K562 (cell line): Measurements from ENCODE around the gene KRIT1. TPM values are rescaled to one million over a fixed set of nuclear protein-coding genes. Genes with fewer than 3 reads are reported as not detected.

Experiments used
- ARID3B ChIP-seq: fragments of 250-450 bp; sonication (Bioruptor Pico); IDR thresholded peaks from 2 replicates; pipeline ENCODE4 v1.4.0; 2020; ENCODE audit warnings: borderline replicate concordance
- CTBP1 ChIP-seq: fragments of 450-650 bp; IDR thresholded peaks from 2 replicates; pipeline ENCODE4 v1.6.1; 2016; ENCODE audit warnings: borderline replicate concordance
- LARP7 ChIP-seq: fragments of 450-650 bp; IDR thresholded peaks from 2 replicates; pipeline ENCODE4 v1.6.1; 2016
- MECOM ChIP-seq: fragments of 250-450 bp; sonication (Bioruptor Pico); IDR thresholded peaks from 2 replicates; pipeline ENCODE4 v1.8.0; 2022; ENCODE audit warnings: inconsistent platforms
- NCOA1 ChIP-seq: fragments of 450-650 bp; IDR thresholded peaks from 2 replicates; pipeline ENCODE4 v1.6.1; 2016; ENCODE audit warnings: low read depth
- SETDB1 ChIP-seq: IDR thresholded peaks from one replicate; pipeline ENCODE4 v1.6.1; 2012; ENCODE audit warnings: low read length, control low read depth, inconsistent platforms
- STAT5A ChIP-seq: IDR thresholded peaks from 2 replicates; pipeline ENCODE4 v1.6.1; 2012; ENCODE audit warnings: low read length, inconsistent platforms, borderline replicate concordance
- TEAD4 ChIP-seq, 2 experiments: sonication (generic) in 1 of 2; formaldehyde crosslinking in 1 of 2; IDR thresholded peaks; 2 replicates each; pipeline versions ENCODE4 v1.6.1 to v1.8.0; 2012 to 2022; ENCODE audit warnings: borderline replicate concordance in 1 of 2, inconsistent platforms in 1 of 2, low read length in 1 of 2, mild to moderate bottlenecking in 1 of 2, missing genetic modification reagents in 1 of 2
- ZEB2 ChIP-seq: fragments of 450-650 bp; IDR thresholded peaks from 2 replicates; pipeline ENCODE4 v1.6.1; 2016
- ZNF282 ChIP-seq: sonication (generic); formaldehyde crosslinking; IDR thresholded peaks from 2 replicates; pipeline ENCODE4 v1.8.1; 2023; ENCODE audit warnings: missing genetic modification reagents
- ZNF644 ChIP-seq: fragments of 200-800 bp; sonication (Bioruptor generic); IDR thresholded peaks from 2 replicates; pipeline ENCODE4 v1.6.1; 2016; ENCODE audit warnings: low read depth, missing genetic modification characterization, missing compliant biosample characterization
- ZNF766 ChIP-seq: fragments of 200-800 bp; sonication (Bioruptor generic); conservative IDR thresholded peaks from 2 replicates; pipeline ENCODE4 v1.6.1; 2016; ENCODE audit warnings: missing genetic modification characterization, missing compliant biosample characterization
- polyA plus RNA-seq, 8 experiments: library from polyadenylated mRNA; depleted of rRNA in 4 of 8; stranded (reverse) in 5 of 8; unstranded in 3 of 8; fragments of >200 nt; fragmentation: Nextera tagmentation in 2 of 8; fragmentation: Illumina TruSeq in 1 of 8; extraction: Ambion mirVana in 2 of 8; extraction: Trizol in 1 of 8; gene quantifications; 2 replicates each; pipeline versions ENCODE4 v1.2.1 to v1.2.3, GENCODE V29; 2011 to 2014; ENCODE audit warnings: inconsistent platforms in 1 of 8, missing spikeins in 1 of 8
- total RNA-seq, 7 experiments: library from RNA; depleted of rRNA in 6 of 7; stranded (reverse); fragments of >200 nt in 6 of 7; fragmentation: Illumina TruSeq in 2 of 7; extraction: Trizol in 2 of 7; gene quantifications; 2 replicates each; pipeline versions ENCODE4 v1.2.1 to v1.2.3, GENCODE V29; 2011 to 2021; ENCODE audit warnings: low replicate concordance in 1 of 7
- TF ChIP-seq, protein P1 (sequence below): sonication (generic); formaldehyde crosslinking; IDR thresholded peaks from 2 replicates; pipeline ENCODE4 v1.8.1; 2023; ENCODE audit warnings: mild to moderate bottlenecking, missing genetic modification reagents, moderate library complexity
- TF ChIP-seq, protein P2 (sequence below), 2 experiments: fragments of 450-650 bp; IDR thresholded peaks; 2 replicates each; pipeline ENCODE4 v1.6.1; 2016; ENCODE audit warnings: mild to moderate bottlenecking in 2 of 2, borderline replicate concordance in 1 of 2, low read depth in 1 of 2, moderate library complexity in 1 of 2
- TF ChIP-seq, protein P3 (sequence below): fragments of 250-450 bp; sonication (Bioruptor Pico); IDR thresholded peaks from 2 replicates; pipeline ENCODE4 v1.5.0; 2021; ENCODE audit warnings: mild to moderate bottlenecking, borderline replicate concordance

KRIT1 gene
- total and polyA plus RNA-seq, 9 of the 15 experiments (the other 6 are each of a cell fraction or from before 2014, with no cell fraction given) = 21.5 to 81.4 (median 55.9) TPM

DNA sequence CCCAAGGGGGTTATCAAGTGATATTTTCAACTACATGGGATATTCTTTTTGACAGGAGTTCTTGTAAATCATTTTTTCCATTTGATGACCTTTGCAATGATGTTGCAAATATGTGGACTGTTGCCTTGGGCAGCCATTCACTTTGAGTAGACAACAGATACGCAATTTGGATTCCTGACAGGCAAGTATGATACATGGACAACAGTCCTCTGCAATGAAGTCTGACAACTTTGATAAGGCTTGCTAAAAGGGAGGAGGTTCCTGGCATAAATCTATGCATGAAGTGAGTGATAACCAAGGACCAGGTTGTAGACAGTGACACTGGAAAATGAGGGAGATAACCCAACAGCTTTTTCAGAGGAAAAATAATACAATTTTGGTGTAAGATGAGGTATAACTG, 84.4 kb downstream of the KRIT1 start (continued):
- TF ChIP-seq ZNF766 (0 out of 2 replicates have a peak, but pooled peaks have one; percentile 44), ZNF644 (tag) (no peak), LARP7 (no peak), ARID3B (no peak), MECOM (CRISPR knock-in tag) (peak; percentile 93), ZNF282 (CRISPR knock-in tag) (no peak), SETDB1 (no peak), ZEB2 (peak; percentile 82; the same call in 1 of the 2 replicates), STAT5A (peak; percentile 80), TEAD4 (IDR thresholded peaks at IDR 0.05; ENCODE audit: low read length) (peak; percentile 93), TEAD4 (CRISPR knock-in tag; IDR thresholded peaks at IDR 0.05; ENCODE audit: borderline replicate concordance) (no peak), NCOA1 (peak; percentile 66; the same call in 1 of the 2 replicates), CTBP1 (peak; percentile 86)
- TF ChIP-seq, protein P1, sequence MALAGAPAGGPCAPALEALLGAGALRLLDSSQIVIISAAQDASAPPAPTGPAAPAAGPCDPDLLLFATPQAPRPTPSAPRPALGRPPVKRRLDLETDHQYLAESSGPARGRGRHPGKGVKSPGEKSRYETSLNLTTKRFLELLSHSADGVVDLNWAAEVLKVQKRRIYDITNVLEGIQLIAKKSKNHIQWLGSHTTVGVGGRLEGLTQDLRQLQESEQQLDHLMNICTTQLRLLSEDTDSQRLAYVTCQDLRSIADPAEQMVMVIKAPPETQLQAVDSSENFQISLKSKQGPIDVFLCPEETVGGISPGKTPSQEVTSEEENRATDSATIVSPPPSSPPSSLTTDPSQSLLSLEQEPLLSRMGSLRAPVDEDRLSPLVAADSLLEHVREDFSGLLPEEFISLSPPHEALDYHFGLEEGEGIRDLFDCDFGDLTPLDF (CRISPR knock-in tag) = no peak
- TF ChIP-seq, protein P2, sequence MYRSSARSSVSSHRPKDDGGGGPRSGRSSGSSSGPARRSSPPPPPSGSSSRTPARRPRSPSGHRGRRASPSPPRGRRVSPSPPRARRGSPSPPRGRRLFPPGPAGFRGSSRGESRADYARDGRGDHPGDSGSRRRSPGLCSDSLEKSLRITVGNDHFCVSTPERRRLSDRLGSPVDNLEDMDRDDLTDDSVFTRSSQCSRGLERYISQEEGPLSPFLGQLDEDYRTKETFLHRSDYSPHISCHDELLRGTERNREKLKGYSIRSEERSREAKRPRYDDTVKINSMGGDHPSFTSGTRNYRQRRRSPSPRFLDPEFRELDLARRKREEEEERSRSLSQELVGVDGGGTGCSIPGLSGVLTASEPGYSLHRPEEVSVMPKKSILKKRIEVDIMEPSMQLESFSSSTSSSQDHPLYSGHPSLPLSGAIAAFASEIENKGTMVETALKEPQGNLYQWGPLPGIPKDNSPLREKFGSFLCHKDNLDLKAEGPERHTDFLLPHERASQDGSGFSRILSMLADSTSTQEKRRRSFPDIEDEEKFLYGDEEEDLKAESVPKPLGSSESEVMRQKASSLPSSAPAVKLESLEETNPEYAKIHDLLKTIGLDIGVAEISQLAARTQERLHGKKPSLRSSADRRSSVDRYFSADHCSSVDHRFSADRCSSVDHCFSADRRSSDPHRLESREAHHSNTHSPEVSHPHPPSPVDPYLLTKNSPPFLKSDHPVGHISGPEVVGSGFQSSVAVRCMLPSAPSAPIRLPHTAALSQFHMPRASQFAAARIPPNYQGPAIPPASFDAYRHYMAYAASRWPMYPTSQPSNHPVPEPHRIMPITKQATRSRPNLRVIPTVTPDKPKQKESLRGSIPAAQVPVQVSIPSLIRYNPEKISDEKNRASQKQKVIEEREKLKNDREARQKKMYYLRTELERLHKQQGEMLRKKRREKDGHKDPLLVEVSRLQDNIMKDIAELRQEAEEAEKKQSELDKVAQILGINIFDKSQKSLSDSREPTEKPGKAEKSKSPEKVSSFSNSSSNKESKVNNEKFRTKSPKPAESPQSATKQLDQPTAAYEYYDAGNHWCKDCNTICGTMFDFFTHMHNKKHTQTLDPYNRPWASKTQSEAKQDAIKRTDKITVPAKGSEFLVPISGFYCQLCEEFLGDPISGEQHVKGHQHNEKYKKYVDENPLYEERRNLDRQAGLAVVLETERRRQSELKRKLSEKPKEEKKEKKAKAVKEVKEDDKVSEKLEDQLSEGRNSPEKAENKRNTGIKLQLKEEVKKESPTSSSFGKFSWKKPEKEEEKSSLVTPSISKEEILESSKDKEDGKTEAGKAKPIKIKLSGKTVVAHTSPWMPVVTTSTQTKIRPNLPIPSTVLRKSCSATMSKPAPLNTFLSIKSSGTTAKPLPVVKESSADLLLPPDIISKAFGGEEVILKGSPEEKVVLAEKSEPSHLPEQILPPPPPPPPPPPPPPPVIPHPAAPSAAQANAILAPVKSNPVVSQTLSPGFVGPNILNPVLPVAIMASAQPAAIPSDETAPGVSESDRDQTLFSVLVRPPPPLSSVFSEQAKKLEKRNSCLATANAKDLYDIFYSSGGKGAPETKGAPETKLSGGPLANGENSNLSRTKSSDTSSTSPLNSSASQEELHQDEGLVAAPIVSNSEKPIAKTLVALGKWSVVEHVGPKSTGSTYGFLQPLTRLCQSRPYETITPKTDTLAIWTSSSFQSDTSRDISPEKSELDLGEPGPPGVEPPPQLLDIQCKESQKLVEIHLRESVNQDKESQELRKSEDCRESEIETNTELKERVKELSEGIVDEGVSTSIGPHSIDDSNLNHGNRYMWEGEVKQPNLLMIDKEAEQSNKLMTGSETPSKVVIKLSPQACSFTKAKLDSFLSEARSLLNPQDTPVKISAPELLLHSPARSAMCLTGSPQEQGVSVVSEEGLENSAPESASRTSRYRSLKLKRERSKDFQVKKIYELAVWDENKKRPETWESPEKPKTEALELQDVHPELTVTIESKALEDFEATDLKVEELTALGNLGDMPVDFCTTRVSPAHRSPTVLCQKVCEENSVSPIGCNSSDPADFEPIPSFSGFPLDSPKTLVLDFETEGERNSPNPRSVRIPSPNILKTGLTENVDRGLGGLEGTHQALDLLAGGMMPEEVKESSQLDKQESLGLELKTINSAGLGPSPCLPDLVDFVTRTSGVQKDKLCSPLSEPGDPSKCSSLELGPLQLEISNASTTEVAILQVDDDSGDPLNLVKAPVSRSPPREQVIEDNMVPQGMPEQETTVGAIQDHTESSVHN (IDR thresholded peaks at IDR 0.05; ENCODE audit: borderline replicate concordance in 1 of 2, low read depth in 1 of 2) = no peak
- TF ChIP-seq, protein P3, sequence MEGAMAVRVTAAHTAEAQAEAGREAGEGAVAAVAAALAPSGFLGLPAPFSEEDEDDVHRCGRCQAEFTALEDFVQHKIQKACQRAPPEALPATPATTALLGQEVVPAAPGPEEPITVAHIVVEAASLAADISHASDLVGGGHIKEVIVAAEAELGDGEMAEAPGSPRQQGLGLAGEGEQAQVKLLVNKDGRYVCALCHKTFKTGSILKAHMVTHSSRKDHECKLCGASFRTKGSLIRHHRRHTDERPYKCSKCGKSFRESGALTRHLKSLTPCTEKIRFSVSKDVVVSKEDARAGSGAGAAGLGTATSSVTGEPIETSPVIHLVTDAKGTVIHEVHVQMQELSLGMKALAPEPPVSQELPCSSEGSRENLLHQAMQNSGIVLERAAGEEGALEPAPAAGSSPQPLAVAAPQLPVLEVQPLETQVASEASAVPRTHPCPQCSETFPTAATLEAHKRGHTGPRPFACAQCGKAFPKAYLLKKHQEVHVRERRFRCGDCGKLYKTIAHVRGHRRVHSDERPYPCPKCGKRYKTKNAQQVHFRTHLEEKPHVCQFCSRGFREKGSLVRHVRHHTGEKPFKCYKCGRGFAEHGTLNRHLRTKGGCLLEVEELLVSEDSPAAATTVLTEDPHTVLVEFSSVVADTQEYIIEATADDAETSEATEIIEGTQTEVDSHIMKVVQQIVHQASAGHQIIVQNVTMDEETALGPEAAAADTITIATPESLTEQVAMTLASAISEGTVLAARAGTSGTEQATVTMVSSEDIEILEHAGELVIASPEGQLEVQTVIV (CRISPR knock-in tag) = no peak
